HFFc6 (cell line): ENCODE results near the gene COQ7. TPM values are rescaled to one million over a fixed set of nuclear protein-coding genes. Genes with fewer than 3 reads are reported as not detected.

Experiments
- DNase-seq: peaks from one replicate; pipeline ENCODE4 v3.0.0-alpha.2; 2018
- H3K27ac Mint-ChIP-seq: 2 replicates; pipeline ENCODE4 v1.8.0; 2020; ENCODE audit warnings: mild to moderate bottlenecking, mixed read lengths
- H3K27me3 Mint-ChIP-seq: 2 replicates; pipeline ENCODE4 v1.8.0; 2021; ENCODE audit warnings: mild to moderate bottlenecking, moderate library complexity, mixed read lengths; ENCODE audit not compliant: insufficient read depth
- H3K36me3 Mint-ChIP-seq: 2 replicates; pipeline ENCODE4 v1.8.0; 2021; ENCODE audit warnings: low read depth, mixed read lengths
- H3K4me1 Mint-ChIP-seq: 2 replicates; pipeline ENCODE4 v1.8.0; 2020; ENCODE audit warnings: low read depth, mixed read lengths
- H3K4me3 Mint-ChIP-seq: 2 replicates; pipeline ENCODE4 v1.8.0; 2020; ENCODE audit warnings: mild to moderate bottlenecking, moderate library complexity, mixed read lengths
- H3K9me3 Mint-ChIP-seq: 2 replicates; pipeline ENCODE4 v1.8.0; 2020; ENCODE audit warnings: mild to moderate bottlenecking, mixed read lengths
- CTCF ChIP-seq: fragments of 200-600 bp; sonication (generic); IDR thresholded peaks from 2 replicates; pipeline ENCODE4 v1.5.0; 2021; ENCODE audit warnings: antibody characterized with exemption, mild to moderate bottlenecking
- total RNA-seq, 6 experiments: library from RNA; stranded (reverse); fragmentation: NEBNext Ultra II Directional; extraction: Animal tissue kit (Norgen Biotek cat#: 25700); gene quantifications; 2 replicates in 1 of 6; 3 replicates in 5 of 6; pipeline ENCODE4 v1.2.3, GENCODE V29; 2021

Gene COQ7
- total RNA-seq, 6 experiments from 2014 or later: 15.1 to 19.1 (median 16.8) TPM

- DNase-seq: no peak
- Mint-ChIP-seq H3K27me3 (peaks cover 3% of the 10 kb centered on the region), H3K9me3 (no peaks in the 10 kb centered on the region), H3K4me1 (peaks cover 10% of the 10 kb centered on the region), H3K4me3 (peak overlapping the region; percentile 95), H3K36me3 (no peaks in the 10 kb centered on the region), H3K27ac (peak overlapping the region; percentile 96)
- no peak for TF ChIP-seq CTCF
Observed at GRCh38 chr16:19066988-19067348, 446 bp upstream of the COQ7 start.

GRCh38 chr16:19068237-19068815, 912 bp downstream of the COQ7 start:
- no peak for DNase-seq
- H3K9me3 Mint-ChIP-seq: no peaks in the 10 kb centered on the region
- no peaks in the 10 kb centered on the region; the same call in 1 of the 2 replicates for H3K27me3 Mint-ChIP-seq
- peak overlapping the region; percentile 96 for H3K27ac Mint-ChIP-seq
- no peak for TF ChIP-seq CTCF
- peak overlapping the region; percentile 95 for H3K4me3 Mint-ChIP-seq
- peaks cover 10% of the 10 kb centered on the region for H3K4me1 Mint-ChIP-seq
- H3K36me3 Mint-ChIP-seq: no peaks in the 10 kb centered on the region

- H3K27ac Mint-ChIP-seq: no peak overlapping the region
- no peak overlapping the region for H3K4me3 Mint-ChIP-seq
- TF ChIP-seq CTCF: peak; percentile 85
- H3K36me3 Mint-ChIP-seq: no peaks in the 10 kb centered on the region
- H3K9me3 Mint-ChIP-seq: no peaks in the 10 kb centered on the region
- peak; percentile 44 for DNase-seq
- H3K4me1 Mint-ChIP-seq: peaks cover 3% of the 10 kb centered on the region
- no peaks in the 10 kb centered on the region; the same call in 1 of the 2 replicates for H3K27me3 Mint-ChIP-seq
Observed at GRCh38 chr16:19071811-19072777, 4.7 kb downstream of the COQ7 start.

- Mint-ChIP-seq H3K4me1 (no peaks in the 10 kb centered on the region; the same call in 1 of the 2 replicates), H3K36me3 (no peaks in the 10 kb centered on the region), H3K9me3 (no peaks in the 10 kb centered on the region), H3K27ac (no peak overlapping the region), H3K4me3 (no peak overlapping the region), H3K27me3 (no peaks in the 10 kb centered on the region; the same call in 1 of the 2 replicates)
- DNase-seq: no peak
- no peak for TF ChIP-seq CTCF
Observed at GRCh38 chr16:19073344-19073743, 5.9 kb downstream of the COQ7 start.

GRCh38 chr16:19073863-19074262, 6.4 kb downstream of the COQ7 start:
- no peak overlapping the region for H3K4me3 Mint-ChIP-seq

More at GRCh38 chr16:19073863-19074262, 6.4 kb downstream of the COQ7 start:
- no peaks in the 10 kb centered on the region; the same call in 1 of the 2 replicates for H3K27me3 Mint-ChIP-seq
- H3K27ac Mint-ChIP-seq: no peak overlapping the region
- no peaks in the 10 kb centered on the region for H3K36me3 Mint-ChIP-seq
- no peak for DNase-seq
- H3K4me1 Mint-ChIP-seq: no peaks in the 10 kb centered on the region
- no peaks in the 10 kb centered on the region for H3K9me3 Mint-ChIP-seq
- no peak for TF ChIP-seq CTCF
